K562 (cell line): ENCODE results near the gene ST6GAL1. TPM values are rescaled to one million over a fixed set of nuclear protein-coding genes. Genes with fewer than 3 reads are reported as not detected.

Experiments
- ATAC-seq: fragments of 200-7000 bp; cut with Tn5 transposase; 3 replicates; pipeline ENCODE4 v1.9.1; 2020; ENCODE audit warnings: moderate library complexity
- BruUV-seq: library from RNA; stranded (reverse); fragments of 400-500 nt; replicated peaks from 2 replicates; lab custom pipeline; 2021; lab: Mats Ljungman, UMichigan
- CTCF ChIA-PET: fragments of 300-600 bp; formaldehyde crosslinking; extraction: SDS; loops from one replicate; lab custom pipeline; 2021; ENCODE audit warnings: low intra/inter-chr PET ratio; lab: Yijun Ruan, JAX
- POLR2A ChIA-PET: fragments of 300-600, 350-650 bp; sonication (Branson Sonifier 250); formaldehyde crosslinking; extraction: SDS; loops from one replicate; lab custom pipeline; 2021; ENCODE audit warnings: antibody characterized with exemption, inconsistent platforms; lab: Yijun Ruan, JAX
- DNase-seq, 4 experiments: peaks; one replicate each; pipeline versions ENCODE4 v3.0.0 to v3.0.0-alpha.2; 2011 to 2018; ENCODE audit warnings: low spot score in 3 of 4, mixed read lengths in 3 of 4; ENCODE audit errors: extremely low read depth in 1 of 4
- FAIRE-seq: peaks from 2 replicates; lab custom pipeline; 2011; peaks lifted over from hg19 to GRCh38; lab: Jason Lieb, UNC
- H2AFZ ChIP-seq: 2 replicates; pipeline ENCODE4 v1.6.0; 2011; ENCODE audit warnings: low read depth, low read length, control low read depth, inconsistent platforms
- H3K27ac ChIP-seq: fragments of 200-600 bp; 3 replicates; pipeline ENCODE4 v1.8.0; 2011; ENCODE audit warnings: low read depth, mild to moderate bottlenecking, control low read depth, inconsistent platforms, low read length, moderate library complexity, mixed read lengths; ENCODE audit errors: extremely low read depth
- H3K27me3 ChIP-seq, 2 experiments: fragments of 300-600 bp in 1 of 2; 2 replicates in 1 of 2; 3 replicates in 1 of 2; pipeline versions ENCODE4 v1.6.0 to v1.8.0; 2011; ENCODE audit warnings: inconsistent platforms in 2 of 2, low read length in 2 of 2, mild to moderate bottlenecking in 1 of 2, mixed read lengths in 1 of 2, moderate library complexity in 1 of 2; ENCODE audit not compliant: control insufficient read depth in 2 of 2, insufficient read depth in 2 of 2
- H3K36me3 ChIP-seq: fragments of 300-600 bp; 3 replicates; pipeline ENCODE4 v1.8.0; 2011; ENCODE audit warnings: mild to moderate bottlenecking, low read length, inconsistent platforms; ENCODE audit not compliant: control insufficient read depth, insufficient read depth
- H3K4me1 ChIP-seq, 2 experiments: fragments of 200-600 bp in 1 of 2; replicated peaks in 1 of 2; 2 replicates in 1 of 2; 3 replicates in 1 of 2; pipeline versions ENCODE4 v1.5.1 to v1.8.0; 2011; ENCODE audit warnings: inconsistent platforms in 2 of 2, low read length in 2 of 2, mild to moderate bottlenecking in 1 of 2, mixed read lengths in 1 of 2, moderate library complexity in 1 of 2; ENCODE audit not compliant: control insufficient read depth in 2 of 2, insufficient read depth in 2 of 2
- H3K4me2 ChIP-seq: 2 replicates; pipeline ENCODE4 v1.6.1; 2011; ENCODE audit warnings: low read length, control low read depth, inconsistent platforms, mixed read lengths; ENCODE audit not compliant: insufficient read depth
- H3K4me3 ChIP-seq: fragments of 200-600 bp; sonication (generic), shearing (Covaris generic); 2 replicates; pipeline ENCODE4 v1.5.1; 2016; ENCODE audit warnings: control low read depth, inconsistent platforms
- H3K79me2 ChIP-seq: fragments of 200-600 bp; 3 replicates; pipeline ENCODE4 v1.8.0; 2011; ENCODE audit warnings: low read length, inconsistent platforms; ENCODE audit not compliant: control insufficient read depth, insufficient read depth
- H3K9ac ChIP-seq, 2 experiments: 2 replicates each; pipeline versions ENCODE4 v1.6.0 to v1.6.1; 2011; ENCODE audit warnings: low read depth in 2 of 2, low read length in 2 of 2, control low read depth in 1 of 2, inconsistent platforms in 1 of 2, mild to moderate bottlenecking in 1 of 2, mixed read lengths in 1 of 2; ENCODE audit not compliant: insufficient read depth in 1 of 2
- H3K9me1 ChIP-seq: one replicate; pipeline ENCODE4 v1.6.0; 2011; ENCODE audit warnings: inconsistent platforms, mild to moderate bottlenecking, low read length, moderate library complexity; ENCODE audit not compliant: control insufficient read depth, insufficient read depth
- H3K9me3 ChIP-seq: replicated peaks from 2 replicates; pipeline ENCODE4 v1.5.1; 2011; ENCODE audit warnings: low read depth, low read length, inconsistent platforms; ENCODE audit not compliant: control insufficient read depth, insufficient read depth
- H4K20me1 ChIP-seq: replicated peaks from 2 replicates; pipeline ENCODE4 v1.6.1; 2011; ENCODE audit warnings: low read length, inconsistent platforms, mixed read lengths; ENCODE audit not compliant: control insufficient read depth, insufficient read depth
- CBX3 ChIP-seq, 2 experiments: IDR thresholded peaks; 1 replicate in 1 of 2; 2 replicates in 1 of 2; pipeline ENCODE4 v1.6.1; 2012; ENCODE audit warnings: inconsistent platforms in 2 of 2, low read length in 2 of 2, borderline replicate concordance in 1 of 2, control low read depth in 1 of 2
- CC2D1A ChIP-seq: fragments of 450-650 bp; IDR thresholded peaks from 2 replicates; pipeline ENCODE4 v1.6.1; 2017; ENCODE audit warnings: mild to moderate bottlenecking
- FOXA3 ChIP-seq, 2 experiments: fragments of 450-650 bp in 1 of 2; sonication (generic) in 1 of 2; formaldehyde crosslinking; IDR thresholded peaks in 1 of 2; conservative IDR thresholded peaks in 1 of 2; 2 replicates each; pipeline versions ENCODE4 v1.4.0 to v1.8.0; 2020 to 2022; ENCODE audit warnings: mild to moderate bottlenecking in 2 of 2, missing genetic modification reagents in 1 of 2
- HDAC1 ChIP-seq, 2 experiments: fragments of 450-650 bp; IDR thresholded peaks; 2 replicates each; pipeline ENCODE4 v1.6.1; 2016 to 2017; ENCODE audit warnings: inconsistent platforms in 1 of 2, mild to moderate bottlenecking in 1 of 2, moderate library complexity in 1 of 2
- JUND ChIP-seq, 2 experiments: IDR thresholded peaks; 2 replicates in 1 of 2; 3 replicates in 1 of 2; pipeline ENCODE4 v1.6.1; 2011; ENCODE audit warnings: borderline replicate concordance in 2 of 2, low read depth in 2 of 2, low read length in 2 of 2, improper control_type of control experiment in 1 of 2, missing biosample characterization in 1 of 2, missing genetic modification characterization in 1 of 2, missing genetic modification reagents in 1 of 2
- RNF2 ChIP-seq: sonication (generic); IDR thresholded peaks from 2 replicates; pipeline ENCODE4 v1.6.1; 2016
- SUPT5H ChIP-seq: fragments of 450-650 bp; IDR thresholded peaks from 2 replicates; pipeline ENCODE4 v1.6.1; 2016
- THAP7 ChIP-seq: fragments of 250-450 bp; sonication (Bioruptor Pico); IDR thresholded peaks from 2 replicates; pipeline ENCODE4 v1.5.0; 2021
- ZKSCAN1 ChIP-seq: fragments of 150-350 bp; IDR thresholded peaks from 2 replicates; pipeline ENCODE4 v1.6.1; 2016; ENCODE audit warnings: low read depth, low read length
- WGBS: fragments of 100-300 bp; shearing (Covaris generic); methylation state at CpG from one replicate; pipeline ENCODE4 v1.1.6; 2016; ENCODE audit warnings: low coverage, mixed read lengths; ENCODE audit not compliant: insufficient coverage; ENCODE audit errors: missing lambda C conversion rate; 5-methylcytosine and 5-hydroxymethylcytosine counted together
- in situ Hi-C: fragments of 300-500 bp; cut with MboI; formaldehyde crosslinking; loops from 4 replicates; pipeline ENCODE4 v1.15.0; 2018; ENCODE audit warnings: inconsistent platforms, mixed read lengths
- intact Hi-C: fragments of 100-400 bp; cut with micrococcal nuclease; formaldehyde crosslinking; loops from 2 replicates; pipeline ENCODE4 v1.14.2; 2022
- polyA plus RNA-seq, 8 experiments: library from polyadenylated mRNA; depleted of rRNA in 4 of 8; stranded (reverse) in 5 of 8; unstranded in 3 of 8; fragments of >200 nt; fragmentation: Nextera tagmentation in 2 of 8; fragmentation: Illumina TruSeq in 1 of 8; extraction: Ambion mirVana in 2 of 8; extraction: Trizol in 1 of 8; gene quantifications; 2 replicates each; pipeline versions ENCODE4 v1.2.1 to v1.2.3, GENCODE V29; 2011 to 2014; ENCODE audit warnings: inconsistent platforms in 1 of 8, missing spikeins in 1 of 8
- total RNA-seq, 7 experiments: library from RNA; depleted of rRNA in 6 of 7; stranded (reverse); fragments of >200 nt in 6 of 7; fragmentation: Illumina TruSeq in 2 of 7; extraction: Trizol in 2 of 7; gene quantifications; 2 replicates each; pipeline versions ENCODE4 v1.2.1 to v1.2.3, GENCODE V29; 2011 to 2021; ENCODE audit warnings: low replicate concordance in 1 of 7

ST6GAL1 gene
- total and polyA plus RNA-seq, 9 of the 15 experiments (the other 6 are each of a cell fraction or from before 2014, with no cell fraction given) = 31.9 to 145 (median 71.0) TPM

- intact Hi-C loops (no loop called here), in situ Hi-C loops (no loop called here)
- DNase-seq (no peak), ATAC-seq (no peak), FAIRE-seq (no peak)
- WGBS = 81% methylated on average over 3 of the region's 3 CpGs
- peaks cover 3% of the 10 kb centered on the region for H3K9me1 ChIP-seq
- H3K27ac ChIP-seq = no peak overlapping the region
- H3K79me2 ChIP-seq = no peaks in the 10 kb centered on the region
- H3K4me3 ChIP-seq = no peak overlapping the region
- peaks cover 62% of the 10 kb centered on the region for H3K36me3 ChIP-seq
- H2AFZ ChIP-seq = no peak overlapping the region
- BruUV-seq = no TSS peak
- H3K4me1 ChIP-seq = peaks cover 0 to 5% of the 10 kb centered on the region in 2 experiments; a peak in 3 of 5 replicates
- ChIA-PET POLR2A (no interaction called here), CTCF (no interaction called here)
- H3K9me3 ChIP-seq = no peaks in the 10 kb centered on the region
- no peak overlapping the region for H3K4me2 ChIP-seq
- H4K20me1 ChIP-seq = no peaks in the 10 kb centered on the region
- TF ChIP-seq CC2D1A (no peak), THAP7 (CRISPR knock-in tag) (no peak), JUND (IDR thresholded peaks at IDR 0.05; ENCODE audit: borderline replicate concordance, low read depth, low read length) (no peak), JUND (tag; IDR thresholded peaks at IDR 0.05; ENCODE audit: borderline replicate concordance, low read depth, low read length) (no peak), CBX3 (IDR thresholded peaks at IDR 0.05; ENCODE audit: borderline replicate concordance in 1 of 2, low read length in 2 of 2) (no peak)
- H3K9ac ChIP-seq = no peak overlapping the region
- H3K27me3 ChIP-seq = no peaks in the 10 kb centered on the region
Observed at GRCh38 chr3:187077085-187077484, 146.8 kb downstream of the ST6GAL1 start.

- ATAC-seq (peak; percentile 16; the same call in 1 of the 3 replicates), FAIRE-seq (no peak), DNase-seq (no peak)
- no peaks in the 10 kb centered on the region for H4K20me1 ChIP-seq
- 72% methylated on average over 5 of the region's 5 CpGs for WGBS
- POLR2A ChIA-PET = no interaction called here
- H3K9me1 ChIP-seq = peaks cover 3% of the 10 kb centered on the region
- H3K36me3 ChIP-seq = peaks cover 58% of the 10 kb centered on the region
- H3K4me1 ChIP-seq = peaks cover 0 to under 1% of the 10 kb centered on the region in 2 experiments; a peak in 1 of 5 replicates
- no peak overlapping the region for H3K4me2 ChIP-seq
- no peak overlapping the region for H3K27ac ChIP-seq
- H3K79me2 ChIP-seq = no peaks in the 10 kb centered on the region
- H3K9me3 ChIP-seq = no peaks in the 10 kb centered on the region
- CTCF ChIA-PET = no interaction called here
- intact Hi-C loops = no loop called here
- H3K9ac ChIP-seq = no peak overlapping the region
- no peaks in the 10 kb centered on the region for H3K27me3 ChIP-seq
- in situ Hi-C loops = no loop called here
- H3K4me3 ChIP-seq = no peak overlapping the region
- no TSS peak for BruUV-seq
- no peak overlapping the region for H2AFZ ChIP-seq
- TF ChIP-seq RNF2 (no peak), SUPT5H (0 out of 2 replicates have a peak, but pooled peaks have one; percentile 24), ZKSCAN1 (peak; percentile 76), HDAC1 (IDR thresholded peaks at IDR 0.05) (no peak), FOXA3 (CRISPR knock-in tag; conservative IDR thresholded peaks at IDR 0.05 in 1 of 2, IDR thresholded peaks at IDR 0.05 in 1 of 2) (no peak)
Observed at GRCh38 chr3:187077537-187077936, 147.2 kb downstream of the ST6GAL1 start.
